Left ventricle myocardium superior (tissue), 1 donor: ENCODE measurements around the gene KIRREL1. TPM values are rescaled to one million over a fixed set of nuclear protein-coding genes. Genes with fewer than 3 reads are reported as not detected.

ENCODE experiments used
- ATAC-seq: fragments of 200-7000 bp; cut with Tn5 transposase; one replicate; pipeline ENCODE4 v1.9.1; 2020; ENCODE audit warnings: mild to moderate bottlenecking, moderate library complexity
- DNase-seq: peaks from one replicate; pipeline ENCODE4 v3.0.0-alpha.2; 2020
- intact Hi-C: fragments of 100-400 bp; cut with micrococcal nuclease; formaldehyde crosslinking; loops from one replicate; pipeline ENCODE4 v1.11.0; 2022
- total RNA-seq: library from RNA; stranded (reverse); fragmentation: NEBNext Ultra II Directional; extraction: Animal tissue kit (Norgen Biotek cat#: 25700); gene quantifications from one replicate; pipeline ENCODE4 v1.2.1, GENCODE V29; 2021
- donor health status: DM: no; HTN: yes; CAD: no; lungs with severe emphysema.

KIRREL1 gene
- total RNA-seq, 1 donor from 2014 or later = 10.0 TPM

DNA sequence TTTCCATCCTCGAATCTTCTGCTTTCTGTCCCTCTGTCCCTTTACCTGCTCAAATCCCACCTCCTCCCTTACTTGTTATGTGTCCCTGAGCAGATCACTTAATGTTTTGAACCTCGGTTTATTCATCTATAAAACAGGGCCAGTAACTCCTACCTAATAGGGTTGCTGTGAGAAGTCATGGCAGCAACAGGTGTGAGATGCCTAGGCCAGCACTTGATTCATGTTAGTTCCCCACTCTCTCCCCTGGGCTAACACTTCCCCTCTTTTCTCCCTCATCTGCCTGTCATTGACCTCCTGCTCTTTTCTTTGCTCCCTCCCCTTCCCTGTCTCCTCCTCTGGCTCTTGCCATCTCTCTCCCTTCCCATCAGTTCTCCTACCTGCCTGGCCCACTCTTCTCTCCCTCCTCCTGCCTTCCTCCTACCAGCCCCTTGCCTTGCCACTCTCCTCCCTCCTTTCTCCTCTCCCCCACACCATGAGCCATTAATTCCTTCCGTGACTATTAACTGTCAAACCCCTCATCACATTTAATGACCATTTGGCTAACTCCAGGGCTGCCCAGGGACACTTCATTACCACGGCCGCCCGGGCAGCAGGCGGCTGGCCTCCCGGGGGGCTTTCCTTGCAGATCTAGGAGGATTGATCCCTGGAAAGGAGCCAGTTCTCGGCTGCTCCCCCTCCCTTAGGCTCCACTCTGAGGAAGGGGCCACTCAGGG, 96.6 kb downstream of the KIRREL1 start:
- intact Hi-C loops = loop anchor here (10.0 kb wide), 1 partner anchor 95 kb away; the partner anchor contains the start of gene KIRREL1
- no peak for ATAC-seq
- no peak for DNase-seq

DNA sequence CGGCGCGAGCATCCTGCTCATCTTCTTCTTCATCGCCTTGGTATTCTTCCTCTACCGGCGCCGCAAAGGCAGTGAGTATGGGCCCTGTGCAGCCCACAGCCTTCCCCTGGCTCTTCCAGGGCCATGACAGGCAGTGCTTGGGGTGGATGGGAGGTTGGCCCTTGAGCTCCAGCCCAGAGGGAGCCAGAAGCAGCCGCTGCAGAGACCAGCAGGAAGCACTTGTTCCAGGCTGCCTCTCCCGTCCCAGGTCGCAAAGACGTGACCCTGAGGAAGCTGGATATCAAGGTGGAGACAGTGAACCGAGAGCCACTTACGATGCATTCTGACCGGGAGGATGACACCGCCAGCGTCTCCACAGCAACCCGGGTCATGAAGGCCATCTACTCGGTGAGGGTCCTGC, 99.9 kb downstream of the KIRREL1 start:
- DNase-seq = no peak
- intact Hi-C loops = no loop called here
- no peak for ATAC-seq

DNA sequence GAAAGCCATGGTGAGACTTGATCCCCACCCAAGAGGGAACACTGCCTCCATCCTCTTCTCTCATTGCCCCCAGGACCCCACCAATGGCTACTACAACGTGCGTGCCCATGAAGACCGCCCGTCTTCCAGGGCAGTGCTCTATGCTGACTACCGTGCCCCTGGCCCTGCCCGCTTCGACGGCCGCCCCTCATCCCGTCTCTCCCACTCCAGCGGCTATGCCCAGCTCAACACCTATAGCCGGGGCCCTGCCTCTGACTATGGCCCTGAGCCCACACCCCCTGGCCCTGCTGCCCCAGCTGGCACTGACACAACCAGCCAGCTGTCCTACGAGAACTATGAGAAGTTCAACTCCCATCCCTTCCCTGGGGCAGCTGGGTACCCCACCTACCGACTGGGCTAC, 101.1 kb downstream of the KIRREL1 start:
- ATAC-seq = no peak
- no peak for DNase-seq
- intact Hi-C loops = no loop called here

DNA sequence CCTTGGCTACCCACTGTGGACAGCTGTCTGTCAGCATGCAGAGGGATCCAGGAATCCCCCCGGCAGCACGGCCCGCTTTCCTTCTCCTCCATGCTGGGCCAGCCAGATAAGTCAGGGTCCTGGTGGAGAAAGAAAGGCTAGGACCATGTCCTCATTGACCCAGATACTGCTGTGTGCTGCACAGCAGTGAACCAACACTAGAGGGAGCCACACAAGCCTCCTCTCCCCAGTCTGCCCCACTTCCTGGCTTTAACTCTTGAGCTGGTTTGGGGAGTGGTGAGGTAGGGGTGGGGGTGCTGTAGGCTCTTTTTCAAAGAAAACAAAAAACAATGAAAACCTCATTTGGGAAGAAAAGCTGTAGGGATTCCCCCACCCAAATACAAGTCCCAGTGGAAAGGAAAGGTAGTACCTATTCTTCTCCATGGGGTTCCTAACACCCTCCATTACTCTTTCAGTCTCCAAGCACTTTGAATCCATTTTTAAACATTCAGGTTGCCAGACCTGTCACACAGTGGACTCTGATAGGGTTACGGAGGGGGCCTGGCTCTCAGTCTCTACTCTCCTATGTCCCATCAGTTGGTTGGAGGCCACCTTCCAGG, 102.4 kb downstream of the KIRREL1 start:
- no peak for DNase-seq
- peak; percentile 67 for ATAC-seq
- intact Hi-C loops = no loop called here

DNA sequence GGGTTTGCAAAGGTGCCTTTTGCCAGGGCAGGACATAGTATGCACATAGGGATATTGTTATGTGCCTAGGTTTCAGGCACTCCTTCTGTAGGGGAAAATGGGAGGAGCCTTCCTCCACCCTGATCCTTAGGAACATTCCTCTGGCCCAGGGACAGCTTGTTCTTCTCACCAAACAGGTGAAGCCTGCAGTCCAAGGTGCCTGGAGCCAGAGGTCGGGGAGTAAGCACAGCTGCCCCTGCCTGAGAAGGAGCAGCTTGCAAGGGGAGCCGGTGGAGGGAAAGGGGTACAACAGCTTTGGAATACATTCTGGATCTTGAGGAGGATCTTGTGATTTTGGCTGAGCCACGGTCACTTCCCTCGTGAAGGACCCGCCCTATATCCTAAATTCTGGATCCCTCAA, 104.8 kb downstream of the KIRREL1 start:
- ATAC-seq (no peak), DNase-seq (no peak)
- intact Hi-C loops = no loop called here

DNA sequence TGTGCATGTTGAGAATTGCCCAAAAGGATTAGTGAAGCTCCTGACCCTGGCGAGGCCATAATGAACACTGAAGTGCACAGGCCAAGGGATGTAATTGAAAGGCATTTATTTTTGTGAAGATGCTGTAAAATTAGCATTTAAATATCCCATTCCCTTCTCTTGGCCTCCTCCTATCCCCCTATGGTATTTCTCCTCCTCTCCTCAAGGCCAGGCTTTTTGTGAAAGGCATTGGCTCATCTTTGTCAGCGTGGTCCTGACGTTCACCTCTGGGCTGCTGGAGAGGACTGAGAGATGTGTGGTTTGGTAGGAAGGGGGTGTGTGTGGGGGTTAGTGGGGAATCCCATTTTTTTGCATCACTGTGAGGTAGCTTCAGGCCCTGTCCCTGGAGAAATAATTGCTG, 105.7 kb downstream of the KIRREL1 start:
- intact Hi-C loops = no loop called here
- ATAC-seq (no peak), DNase-seq (no peak)

DNA sequence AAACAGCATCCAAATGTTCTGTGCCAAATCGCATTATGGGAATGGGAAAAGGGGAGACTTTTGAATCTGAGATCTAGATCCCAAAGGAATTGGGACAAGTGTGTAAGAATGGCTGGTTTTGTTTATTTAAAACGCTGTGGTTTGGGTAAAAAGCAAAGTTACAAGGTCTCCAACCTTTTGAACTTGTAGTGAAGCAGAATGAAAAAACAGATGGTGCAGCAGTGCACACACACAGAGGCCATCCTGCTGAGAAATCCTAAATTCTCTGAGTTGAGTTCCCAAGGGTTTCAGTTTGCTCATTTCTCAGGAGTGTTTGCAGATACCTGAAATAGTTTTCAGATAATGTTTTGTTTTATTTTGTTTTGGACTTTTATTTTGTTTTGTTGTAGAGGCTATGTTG, 107.1 kb downstream of the KIRREL1 start:
- no peak for DNase-seq
- intact Hi-C loops = no loop called here
- ATAC-seq = peak; percentile 44

DNA sequence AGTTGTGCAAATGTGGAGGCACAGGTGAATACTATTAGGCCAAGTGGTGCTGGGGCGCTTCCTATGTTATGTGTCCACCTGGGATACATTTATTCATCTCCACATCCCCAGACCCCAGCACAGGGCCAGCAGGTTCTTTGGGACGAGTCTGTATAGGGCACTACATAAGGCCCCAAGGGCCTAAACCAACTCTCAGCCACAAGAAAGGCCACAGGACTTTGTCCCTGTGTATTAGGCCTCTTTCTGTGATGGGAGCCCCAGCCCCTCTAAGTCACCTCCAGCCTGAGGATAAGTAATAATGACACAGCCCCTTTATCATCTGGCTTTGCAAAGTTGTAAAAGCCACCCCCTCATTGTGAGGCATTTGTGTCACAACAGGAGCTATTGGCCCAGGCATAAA, 108.0 kb downstream of the KIRREL1 start:
- intact Hi-C loops = no loop called here
- DNase-seq = no peak
- ATAC-seq = no peak

DNA sequence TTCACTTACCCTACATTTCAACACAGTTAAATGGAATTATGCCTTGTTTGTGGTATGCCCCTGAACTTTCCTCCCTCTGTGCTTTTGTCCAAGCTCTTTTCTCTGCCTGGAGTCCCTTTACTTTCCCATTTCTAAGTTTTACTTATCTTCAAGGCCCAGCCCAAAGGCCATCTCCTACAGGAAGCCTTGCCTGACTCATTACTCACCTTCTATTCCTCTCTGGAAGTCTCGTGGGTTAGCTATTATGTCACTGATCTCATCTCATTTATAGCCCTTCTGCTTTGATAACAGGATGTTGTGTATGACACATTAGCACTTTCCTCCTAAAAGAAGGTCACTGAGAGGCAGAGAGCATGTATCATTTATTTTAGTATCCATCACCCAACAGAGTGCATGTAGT, 108.5 kb downstream of the KIRREL1 start:
- intact Hi-C loops = no loop called here
- no peak for ATAC-seq
- DNase-seq = no peak

DNA sequence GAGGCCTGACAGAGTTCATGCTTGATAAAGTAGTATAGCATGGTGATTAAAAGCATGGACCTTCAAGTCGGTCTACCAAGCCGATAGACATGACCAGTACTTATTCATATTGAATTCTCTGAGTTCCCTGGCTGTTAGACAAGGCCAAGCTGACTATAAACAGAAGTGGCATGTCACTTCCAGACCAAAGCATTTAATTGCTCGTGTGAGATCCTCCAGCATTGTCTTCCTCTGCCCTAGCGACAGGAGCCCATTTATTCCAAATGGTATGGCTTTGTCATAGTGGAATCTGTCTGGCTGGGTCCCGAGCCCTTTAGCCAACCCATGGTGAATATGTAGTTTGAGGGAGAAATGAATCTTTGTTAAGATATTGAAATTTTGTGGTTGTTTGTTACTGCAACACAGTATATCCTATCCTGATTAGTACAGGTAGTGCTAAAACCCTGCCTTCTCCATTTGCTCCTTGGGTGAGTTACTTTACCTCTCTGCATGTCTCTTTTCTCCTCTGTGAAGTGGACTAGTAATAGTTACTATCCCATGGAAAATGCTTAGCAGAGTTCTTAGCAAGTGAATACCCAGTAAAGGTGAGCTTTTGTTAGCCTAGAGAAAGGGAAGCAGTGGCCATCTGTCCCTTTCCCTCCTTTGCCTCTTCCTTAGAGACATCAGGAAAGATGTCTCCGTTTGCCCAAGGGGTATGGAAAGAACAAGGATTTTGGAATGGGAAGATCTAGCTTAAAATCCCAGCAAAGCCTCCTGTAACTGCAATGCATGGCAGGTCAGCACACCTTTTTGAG, 109.6 kb downstream of the KIRREL1 start:
- intact Hi-C loops = no loop called here
- DNase-seq = no peak
- ATAC-seq = no peak

DNA sequence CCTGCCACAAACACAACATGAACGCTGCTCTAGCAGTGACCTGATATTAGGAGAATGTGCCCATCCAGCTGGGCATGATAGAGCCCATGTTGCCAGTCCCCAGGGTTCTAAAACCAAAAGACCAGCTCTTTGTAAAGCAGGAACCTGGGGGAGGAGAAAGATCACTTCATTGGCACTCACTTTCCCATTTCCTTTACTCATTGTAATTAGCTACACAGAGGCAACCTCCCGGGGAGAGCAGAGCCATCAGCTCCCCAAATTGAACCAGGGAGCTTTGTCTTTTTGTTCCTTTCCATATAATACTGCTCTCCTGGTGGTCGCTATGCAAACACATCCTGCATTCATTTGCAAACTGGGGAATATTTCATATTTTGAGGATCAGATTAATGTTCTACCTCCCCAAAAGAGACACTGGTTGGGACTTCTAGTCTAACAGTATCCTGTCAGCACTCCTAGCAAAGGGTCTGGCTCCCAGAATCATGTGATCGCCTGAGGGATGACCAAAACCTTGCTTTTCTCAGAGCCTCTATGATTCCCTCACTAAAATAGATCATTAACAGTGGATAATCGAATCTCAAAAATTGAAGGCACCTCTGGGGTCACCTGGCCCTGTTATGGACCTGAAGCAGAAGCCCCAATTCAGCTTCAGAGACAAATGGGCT, 110.5 kb downstream of the KIRREL1 start:
- no peak for ATAC-seq
- intact Hi-C loops = no loop called here
- no peak for DNase-seq

DNA sequence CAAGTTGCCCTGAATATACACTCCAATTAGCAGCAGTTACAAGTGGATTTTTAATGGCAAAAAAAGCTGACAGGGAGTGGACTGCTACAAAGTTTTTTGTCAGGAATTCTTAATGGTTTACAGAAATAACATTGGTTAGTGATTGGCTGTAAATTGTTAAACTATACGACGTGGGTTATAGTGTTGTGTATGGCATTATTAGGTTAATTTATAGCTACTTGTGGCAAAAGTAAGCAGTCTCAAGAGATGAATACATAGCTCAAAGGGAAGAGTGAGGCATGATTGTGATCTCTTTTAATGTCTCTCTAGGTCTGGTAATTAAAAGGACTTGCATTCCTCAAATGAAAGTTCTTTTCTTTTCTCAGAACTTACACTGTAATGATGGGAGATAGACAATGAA, 111.4 kb downstream of the KIRREL1 start:
- intact Hi-C loops = no loop called here
- DNase-seq (no peak), ATAC-seq (no peak)

DNA sequence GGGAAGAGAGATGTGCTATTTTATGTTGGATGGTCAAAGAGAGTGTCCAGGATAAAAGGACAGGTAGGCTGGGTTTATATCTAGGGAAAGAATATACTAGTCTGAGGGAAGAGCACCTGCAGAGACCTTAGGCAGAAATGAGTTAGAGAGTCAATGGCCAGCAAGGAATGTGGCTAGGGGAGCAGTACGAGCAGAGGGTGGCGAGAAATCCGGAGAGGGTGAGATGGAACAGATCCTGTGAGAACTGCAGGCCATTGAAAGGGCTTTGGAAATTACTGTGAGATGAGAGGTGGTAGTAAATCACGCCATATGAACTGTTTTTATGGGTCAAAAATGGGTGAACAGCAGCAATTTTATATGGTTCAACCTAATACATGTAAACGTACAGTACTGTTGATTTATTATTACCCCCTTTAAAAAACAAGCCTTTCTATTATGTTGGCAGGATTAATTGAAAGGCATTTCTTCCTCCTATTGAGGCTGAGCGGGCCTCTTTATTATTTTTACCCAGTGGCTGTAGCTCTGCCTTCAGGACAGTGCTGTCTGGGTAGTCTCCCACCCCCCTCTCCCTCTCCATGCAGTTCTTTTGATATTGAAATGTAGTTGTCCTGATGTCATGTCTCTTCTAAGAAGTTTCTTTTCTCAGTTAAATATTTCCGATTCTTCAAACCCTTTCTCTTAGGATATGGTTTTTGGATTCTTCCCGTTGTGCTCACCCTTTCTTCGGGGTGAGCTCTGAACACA, 112.1 kb downstream of the KIRREL1 start:
- no peak for ATAC-seq
- DNase-seq = no peak
- intact Hi-C loops = no loop called here

DNA sequence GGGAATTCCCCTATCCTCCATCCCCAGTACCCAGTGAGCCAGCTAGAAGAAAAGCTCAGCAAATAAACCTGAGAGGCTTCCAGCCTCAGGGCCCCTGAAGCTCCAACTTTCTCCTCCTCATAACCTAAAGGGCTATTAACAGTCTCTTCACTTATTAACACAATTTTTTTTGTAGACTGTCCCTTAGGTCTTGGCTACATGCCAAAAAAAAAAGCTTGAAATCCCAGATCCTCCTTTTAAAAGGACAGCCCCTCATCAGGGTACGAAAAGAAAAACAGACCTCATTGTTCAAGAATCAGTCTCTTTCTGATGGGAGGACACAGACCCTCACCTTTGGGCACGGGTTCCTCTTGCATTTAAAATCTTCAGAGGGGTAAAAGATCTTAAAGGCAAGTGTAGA, 114.5 kb downstream of the KIRREL1 start:
- ATAC-seq = no peak
- intact Hi-C loops = no loop called here
- no peak for DNase-seq

DNA sequence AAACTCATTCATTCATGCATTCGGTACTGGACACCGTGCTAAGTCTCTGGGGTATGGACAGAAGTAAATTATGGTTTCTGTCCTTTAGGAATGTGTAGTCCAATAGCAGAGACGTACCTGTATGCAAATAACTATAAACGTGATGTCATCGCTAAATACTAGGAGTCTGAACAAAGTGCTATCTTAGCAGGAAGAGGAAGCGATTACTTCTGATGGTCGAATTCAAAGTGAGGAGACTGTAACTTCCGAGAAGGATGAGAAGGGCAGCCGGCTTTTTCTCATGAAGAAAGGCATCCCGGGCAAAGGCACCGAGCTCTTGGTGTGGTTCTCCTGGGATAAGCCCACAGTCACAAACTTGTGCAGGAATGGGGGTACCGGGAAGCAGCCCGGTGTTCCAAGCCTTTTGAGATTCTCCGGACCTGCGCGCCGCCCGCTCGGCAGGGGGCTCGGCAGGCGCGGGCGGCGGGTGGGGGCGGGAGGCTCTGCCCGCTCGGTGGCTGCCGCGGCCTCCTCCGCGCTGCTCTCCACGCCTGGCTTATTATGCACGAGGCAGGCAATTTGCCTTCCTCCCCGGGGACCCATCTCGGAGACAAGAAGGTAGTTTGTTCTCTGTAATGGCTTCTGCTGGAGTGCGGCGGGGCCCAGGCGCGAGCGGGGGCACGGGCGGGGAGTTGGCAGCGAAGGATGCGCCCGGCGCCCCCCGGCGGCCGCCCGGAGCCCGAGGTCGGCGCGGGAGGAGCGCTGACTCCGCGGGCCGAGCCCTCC, 119.7 kb downstream of the KIRREL1 start:
- DNase-seq = peak; percentile 62
- ATAC-seq = peak; percentile 90
- intact Hi-C loops = no loop called here

DNA sequence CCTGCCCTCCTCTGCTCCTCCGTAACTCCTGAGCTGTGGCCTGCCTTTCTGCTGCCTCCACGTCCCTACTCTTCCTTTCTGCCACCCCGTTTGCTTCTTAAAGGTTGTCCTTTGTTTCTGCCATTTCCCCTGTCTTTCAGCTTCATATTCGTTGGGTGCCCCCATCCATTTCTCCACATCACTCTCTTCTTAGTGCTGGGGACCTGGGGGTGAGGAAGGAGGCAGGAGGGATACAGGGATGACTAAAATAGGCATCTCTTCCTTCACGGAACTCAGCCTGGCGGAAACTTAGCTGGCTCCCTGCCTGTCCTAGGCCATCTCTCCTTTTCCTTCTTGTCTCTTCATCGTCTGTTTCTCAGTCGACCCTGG, 120.3 kb downstream of the KIRREL1 start:
- DNase-seq (no peak), ATAC-seq (no peak)
- intact Hi-C loops = no loop called here

DNA sequence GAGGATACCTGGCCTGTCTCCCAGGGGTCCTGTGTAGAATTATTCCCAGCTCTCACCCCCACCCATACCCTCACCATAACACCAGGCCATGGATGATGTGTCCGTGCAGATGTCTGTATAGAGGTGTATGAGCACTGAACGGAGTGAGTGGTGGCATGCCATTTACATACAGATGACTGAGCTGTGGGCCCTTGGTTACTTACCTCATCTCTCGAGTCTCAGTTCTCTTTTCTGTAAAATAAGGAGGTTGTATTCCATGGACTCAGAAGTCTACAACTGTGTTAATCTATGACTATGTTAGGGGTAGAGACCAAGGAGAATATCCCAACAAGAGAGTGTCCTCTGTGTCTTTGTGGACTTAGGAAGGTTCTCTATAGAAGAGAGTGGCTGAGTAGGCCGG, 121.7 kb downstream of the KIRREL1 start:
- ATAC-seq (no peak), DNase-seq (no peak)
- intact Hi-C loops = no loop called here

DNA sequence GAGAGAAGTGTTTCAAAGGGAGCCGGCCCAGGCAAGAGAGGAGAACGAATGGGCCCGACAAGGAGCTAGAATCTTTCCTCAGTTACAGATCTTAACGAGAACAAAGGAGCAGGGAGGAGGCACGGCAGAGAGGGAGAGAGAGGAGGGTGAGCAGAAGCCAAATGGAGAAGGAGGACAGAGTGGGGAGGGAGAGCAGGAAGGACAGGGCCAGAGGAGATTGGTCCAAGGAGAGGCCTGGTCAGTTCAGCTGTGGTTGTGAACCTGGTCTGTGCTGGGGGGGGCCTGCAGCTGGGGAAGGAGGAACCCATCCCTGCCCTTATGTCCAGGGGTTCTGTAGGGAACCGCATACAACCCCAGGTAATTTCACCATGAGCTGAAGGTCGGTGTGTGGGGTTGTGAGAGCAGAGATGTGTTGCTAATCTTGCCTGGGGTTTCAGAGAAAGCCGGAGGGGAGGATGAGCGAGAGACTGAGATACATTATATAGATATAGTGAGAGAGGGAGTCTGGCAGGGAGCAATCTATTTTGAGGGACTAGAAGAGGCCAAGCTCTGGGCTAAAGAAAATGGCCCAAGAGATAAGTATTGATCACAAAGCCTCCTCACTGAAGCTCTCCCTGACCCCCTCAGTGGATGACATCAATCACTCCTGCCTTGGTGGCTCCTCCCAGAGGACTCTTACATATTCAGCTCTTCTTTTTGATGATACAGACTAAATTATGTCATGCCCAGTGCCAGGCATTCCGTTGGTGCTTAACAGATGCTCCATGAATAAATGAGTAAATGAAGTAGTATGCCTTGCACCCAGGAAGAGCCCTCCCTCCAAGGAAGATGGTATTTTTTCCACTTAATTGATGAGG, 123.1 kb downstream of the KIRREL1 start:
- DNase-seq (no peak), ATAC-seq (no peak)
- intact Hi-C loops = no loop called here
